OCI-LY7 (cell line): Measurements from ENCODE around the gene TRAM2.

ENCODE experiments used
- CTCF ChIP-seq: fragments of 200-600 bp; sonication (generic); conservative IDR thresholded peaks from 2 replicates; pipeline ENCODE4 v1.5.1; 2014; ENCODE audit warnings: mild to moderate bottlenecking, antibody characterized with exemption, low read length, moderate library complexity, mixed read lengths
- EZH2phosphoT487 ChIP-seq: fragments of 200-600 bp; sonication (generic); IDR thresholded peaks from 2 replicates; pipeline ENCODE4 v1.6.1; 2018; ENCODE audit warnings: low read depth, borderline replicate concordance, mild to moderate bottlenecking, mixed run types, antibody characterized with exemption, low read length, moderate library complexity, mixed read lengths

- TF ChIP-seq CTCF (no peak), EZH2phosphoT487 (no peak)
These were observed 19.2 kb downstream of the TRAM2 start for GRCh38 chr6:52557389-52558265.
